GM19372 (cell line): Measurements from ENCODE around the gene NLK.

Source experiments
- ATAC-seq: cut with Tn5 transposase; IDR thresholded peaks from one replicate; pipeline ENCODE4 v1.9.1; 2021; ENCODE audit warnings: mild to moderate bottlenecking, low read depth, moderate library complexity; ENCODE audit not compliant: unreplicated experiment

The NLK gene

GRCh38 chr17:28039251-28039650 lies 3.2 kb upstream of the NLK start:
- no peak for ATAC-seq

- no peak for ATAC-seq
Measured at GRCh38 chr17:28040406-28040805, 2.1 kb upstream of the NLK start.

GRCh38 chr17:28041068-28041843 lies 1.2 kb upstream of the NLK start:
- peak; percentile 87 for ATAC-seq

DNA sequence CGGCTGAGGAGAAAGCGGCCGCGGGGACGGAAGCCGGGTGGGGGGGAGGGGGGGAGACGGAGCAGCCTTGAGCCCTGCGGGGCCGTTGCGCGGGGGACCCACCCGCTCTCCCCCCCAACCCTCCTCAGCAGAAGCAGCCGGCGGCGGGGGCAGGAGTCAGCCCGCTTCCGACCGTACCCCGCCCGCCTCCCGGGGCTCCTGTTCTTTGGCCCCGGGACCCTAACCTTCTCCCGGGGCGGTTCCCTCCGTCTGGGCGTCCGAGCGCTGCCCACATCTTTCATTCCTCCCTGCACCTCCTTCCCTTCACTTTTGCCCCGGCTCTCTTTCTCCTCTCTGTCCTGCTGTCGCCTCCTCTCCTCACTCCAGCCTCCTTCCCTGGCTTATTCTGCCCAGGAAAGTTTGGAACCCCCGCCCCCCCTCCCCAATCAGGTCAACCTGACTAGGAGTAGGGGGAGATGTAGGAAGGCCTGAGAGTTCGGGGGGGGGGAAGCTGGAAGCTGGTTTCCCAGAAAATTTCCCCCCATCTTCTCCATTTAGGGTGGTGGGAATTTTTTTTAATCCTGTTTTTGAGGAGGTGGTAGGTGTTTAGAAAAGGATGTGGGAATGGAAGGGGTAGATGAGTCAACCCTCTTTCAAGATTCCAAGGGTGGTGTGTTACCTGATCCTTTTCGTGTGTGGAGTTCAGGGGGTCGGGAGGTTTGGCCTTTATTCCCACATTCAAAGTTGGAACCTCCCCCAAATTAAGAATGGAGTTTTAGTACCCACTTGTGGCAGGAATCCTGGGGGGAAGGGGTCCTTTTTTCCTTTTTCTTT lies 427 bp upstream of the NLK start:
- peak; percentile 4 for ATAC-seq

DNA sequence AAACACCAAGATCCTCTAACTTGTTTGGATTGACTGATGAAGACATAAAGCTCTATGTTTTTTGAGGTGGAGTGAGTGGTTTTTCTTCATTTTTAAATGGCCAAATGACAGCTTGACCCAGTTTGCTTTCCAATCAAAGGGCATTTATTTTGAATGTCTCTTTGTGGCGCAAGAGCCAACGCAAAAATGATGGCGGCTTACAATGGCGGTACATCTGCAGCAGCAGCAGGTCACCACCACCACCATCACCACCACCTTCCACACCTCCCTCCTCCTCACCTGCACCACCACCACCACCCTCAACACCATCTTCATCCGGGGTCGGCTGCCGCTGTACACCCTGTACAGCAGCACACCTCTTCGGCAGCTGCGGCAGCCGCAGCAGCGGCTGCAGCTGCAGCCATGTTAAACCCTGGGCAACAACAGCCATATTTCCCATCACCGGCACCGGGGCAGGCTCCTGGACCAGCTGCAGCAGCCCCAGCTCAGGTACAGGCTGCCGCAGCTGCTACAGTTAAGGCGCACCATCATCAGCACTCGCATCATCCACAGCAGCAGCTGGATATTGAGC lies 329 bp downstream of the NLK start:
- ATAC-seq, result no peak

DNA sequence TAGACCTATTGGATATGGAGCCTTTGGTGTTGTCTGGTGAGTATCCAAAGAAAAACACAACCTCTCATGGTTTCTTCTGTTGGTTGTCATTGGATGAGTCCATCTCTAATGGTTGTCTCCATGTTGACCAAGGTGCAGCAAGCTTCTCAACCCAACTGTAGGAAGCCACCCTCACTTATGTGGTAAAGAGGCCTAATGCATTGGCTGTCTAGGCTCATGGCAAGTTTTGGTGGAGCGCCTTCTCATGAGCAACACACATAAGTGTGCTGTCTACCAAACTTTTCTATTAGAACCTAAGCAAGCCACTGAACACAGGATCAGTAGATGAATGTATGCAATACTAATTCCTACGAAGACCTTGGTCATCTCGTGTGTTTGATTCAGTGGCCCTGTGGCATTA lies 819 bp downstream of the NLK start:
- no peak for ATAC-seq

- ATAC-seq, result no peak
Measured at GRCh38 chr17:28043741-28044140, 1.3 kb downstream of the NLK start.

GRCh38 chr17:28045304-28045703 lies 2.8 kb downstream of the NLK start:
- no peak for ATAC-seq

DNA sequence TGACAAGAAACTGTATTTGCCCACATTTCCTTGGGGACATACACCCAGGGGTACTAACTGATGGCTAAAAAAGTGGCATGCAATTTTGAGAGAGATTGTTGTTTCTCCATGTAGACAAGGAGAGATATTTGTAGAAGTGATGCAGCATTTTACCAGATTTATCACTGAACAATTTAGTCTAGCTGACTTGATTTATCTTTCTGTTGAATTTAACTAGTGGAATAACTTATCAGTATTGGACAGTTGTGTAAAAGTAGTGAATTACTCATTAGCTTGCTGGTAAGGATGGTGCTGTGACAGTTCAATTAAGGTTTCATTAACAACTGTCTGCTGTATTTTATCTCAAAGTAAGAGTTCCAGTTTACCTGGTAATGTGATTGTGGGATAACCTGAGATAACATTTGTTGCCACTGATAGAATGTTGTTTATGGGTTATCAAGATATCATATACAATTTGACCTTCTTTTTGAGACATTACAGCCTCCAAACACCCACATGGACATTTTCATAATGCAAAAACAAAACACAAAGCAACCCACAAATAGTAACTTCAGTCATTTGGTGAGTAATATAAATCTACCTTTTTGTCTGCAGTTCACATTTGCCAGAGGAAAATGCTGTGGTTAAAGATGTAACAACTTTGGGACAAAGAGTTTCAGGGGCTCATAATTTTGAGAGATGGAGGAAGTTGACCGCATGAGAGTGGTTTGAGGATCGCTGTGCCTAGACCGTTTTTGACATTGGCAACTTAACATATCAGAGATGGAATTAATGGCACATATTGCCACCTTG lies 3.8 kb downstream of the NLK start:
- ATAC-seq, result no peak

DNA sequence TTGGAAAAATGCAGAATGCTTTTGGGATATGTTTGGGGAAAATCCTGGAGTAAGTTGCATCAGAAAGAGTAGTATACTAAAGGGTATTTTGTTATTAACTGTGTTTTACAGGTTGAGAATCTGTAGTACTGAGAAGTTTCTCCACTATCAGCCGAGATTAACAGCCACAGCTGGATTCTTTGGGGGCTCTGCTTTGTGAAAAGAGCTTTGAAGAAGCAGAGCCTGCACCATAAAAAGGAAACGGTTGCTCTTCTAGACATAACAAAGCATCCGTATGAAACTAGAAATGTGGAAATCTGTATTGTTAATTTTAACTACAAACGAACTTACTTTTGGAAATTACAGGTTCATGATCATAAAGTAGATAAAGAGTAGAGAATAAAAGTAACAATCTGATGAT lies 5.3 kb downstream of the NLK start:
- ATAC-seq, result no peak

- no peak for ATAC-seq
Measured at GRCh38 chr17:28049071-28049470, 6.6 kb downstream of the NLK start.

- no peak for ATAC-seq
Measured at GRCh38 chr17:28053044-28053670, 10.7 kb downstream of the NLK start.

GRCh38 chr17:28053725-28054124 lies 11.2 kb downstream of the NLK start:
- no peak for ATAC-seq

DNA sequence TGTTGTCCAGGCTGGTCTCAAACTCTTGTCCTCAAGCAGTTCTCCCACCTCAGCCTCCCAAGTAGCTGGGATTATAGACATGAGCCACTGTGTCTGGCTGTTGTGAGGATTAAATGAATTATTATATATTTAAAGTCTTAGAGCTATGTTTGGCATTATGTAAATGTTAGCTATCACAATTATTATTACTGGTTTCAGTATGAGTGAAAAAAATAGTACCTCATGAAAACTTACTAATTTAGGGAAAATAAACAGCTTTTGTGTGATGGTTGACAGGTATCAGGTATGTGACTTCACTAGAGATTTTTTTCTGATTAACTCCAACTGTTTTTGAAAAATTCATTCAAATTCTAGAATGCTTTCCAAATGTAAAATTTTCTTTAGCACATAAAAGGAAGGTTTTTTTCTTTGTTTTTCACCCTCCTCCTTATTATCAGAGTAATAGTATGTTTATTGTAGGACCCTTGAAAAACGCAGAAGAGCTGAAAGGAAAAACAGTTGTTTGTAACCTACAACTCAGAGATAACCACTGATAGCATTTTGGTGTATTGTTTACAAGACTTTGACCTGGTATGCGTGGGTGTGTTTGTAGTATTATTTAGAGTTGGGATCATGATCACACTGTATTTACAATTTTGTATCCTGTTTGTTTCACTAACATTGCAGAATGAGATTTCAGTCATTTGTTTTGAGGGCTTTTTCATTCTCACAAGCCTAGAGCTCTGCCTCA lies 13.2 kb downstream of the NLK start:
- ATAC-seq, result no peak

- ATAC-seq, result no peak
Measured at GRCh38 chr17:28056276-28056620, 13.8 kb downstream of the NLK start.

DNA sequence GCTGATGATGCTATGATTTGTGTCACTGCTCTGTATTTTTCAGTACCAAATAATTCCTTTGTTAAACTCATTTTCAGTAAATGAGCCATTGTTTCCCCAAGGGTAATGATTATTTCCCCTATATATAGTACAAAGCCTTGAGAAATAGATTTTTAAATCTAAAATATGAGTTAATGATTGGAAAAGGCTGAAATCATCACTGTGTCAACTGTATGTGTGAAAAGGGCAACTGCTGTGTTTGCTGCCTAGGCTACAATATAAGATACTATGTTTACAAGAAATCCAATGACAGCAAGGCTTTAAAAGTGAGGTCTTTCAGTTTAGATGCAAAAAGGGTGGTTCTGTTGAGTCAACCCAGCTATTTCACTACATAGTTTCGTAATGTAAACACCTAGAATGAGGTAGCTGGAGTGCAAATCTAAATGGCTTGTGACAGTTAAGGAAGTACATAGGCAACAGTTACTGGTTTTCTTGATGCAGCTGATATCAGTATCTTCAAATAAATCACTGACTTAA lies 15.3 kb downstream of the NLK start:
- ATAC-seq, result peak; percentile 87

GRCh38 chr17:28059675-28060074 lies 17.2 kb downstream of the NLK start:
- no peak for ATAC-seq

- no peak for ATAC-seq
Measured at GRCh38 chr17:28065706-28066105, 23.2 kb downstream of the NLK start.

- no peak for ATAC-seq
Measured at GRCh38 chr17:28069061-28069460, 26.6 kb downstream of the NLK start.

- ATAC-seq, result no peak
Measured at GRCh38 chr17:28071179-28071578, 28.7 kb downstream of the NLK start.
